Colon (tissue), 2 donors: ENCODE measurements around the gene FBN2.
"Not testable (repeated sequence)": the region's sequence is repeated elsewhere in the genome, so short reads cannot be mapped to it uniquely, and the experiment has no call there.

Experiments used
- FAIRE-seq: peaks from 2 replicates; lab custom pipeline; 2012; peaks lifted over from hg19 to GRCh38; lab: Jason Lieb, UNC
- donor health status: control.
- donor health status: control.

Gene FBN2

GRCh38 chr5:128534726-128535125 lies 3.3 kb downstream of the FBN2 start:
- FAIRE-seq: no peak

GRCh38 chr5:128532776-128533175 lies 5.3 kb downstream of the FBN2 start:
- FAIRE-seq: no peak

GRCh38 chr5:128532127-128532526 lies 5.9 kb downstream of the FBN2 start:
- no peak for FAIRE-seq

GRCh38 chr5:128528637-128529255 lies 9.3 kb downstream of the FBN2 start:
- FAIRE-seq: no peak

GRCh38 chr5:128528126-128528525 lies 9.9 kb downstream of the FBN2 start:
- no peak for FAIRE-seq

GRCh38 chr5:128527077-128527476 lies 11.0 kb downstream of the FBN2 start:
- no peak for FAIRE-seq

- no peak for FAIRE-seq
Measured at GRCh38 chr5:128522336-128522735, 15.7 kb downstream of the FBN2 start.

- FAIRE-seq: no peak
Measured at GRCh38 chr5:128519827-128520226, 18.2 kb downstream of the FBN2 start.

GRCh38 chr5:128516978-128517377 lies 21.1 kb downstream of the FBN2 start:
- FAIRE-seq: no peak

GRCh38 chr5:128513806-128514205 lies 24.2 kb downstream of the FBN2 start:
- no peak for FAIRE-seq

GRCh38 chr5:128512894-128513293 lies 25.2 kb downstream of the FBN2 start:
- FAIRE-seq: no peak

- FAIRE-seq: no peak
Measured at GRCh38 chr5:128506643-128507042, 31.4 kb downstream of the FBN2 start.

GRCh38 chr5:128503727-128504126 lies 34.3 kb downstream of the FBN2 start:
- FAIRE-seq: not testable (repeated sequence)

GRCh38 chr5:128498844-128499455 lies 39.1 kb downstream of the FBN2 start:
- FAIRE-seq: peak; percentile 33

GRCh38 chr5:128494516-128494915 lies 43.5 kb downstream of the FBN2 start:
- no peak for FAIRE-seq

- no peak for FAIRE-seq
Measured at GRCh38 chr5:128493657-128494329, 44.3 kb downstream of the FBN2 start.

- no peak for FAIRE-seq
Measured at GRCh38 chr5:128491291-128491690, 46.8 kb downstream of the FBN2 start.

GRCh38 chr5:128490761-128491160 lies 47.3 kb downstream of the FBN2 start:
- no peak for FAIRE-seq

GRCh38 chr5:128487041-128487440 lies 51.0 kb downstream of the FBN2 start:
- FAIRE-seq: no peak

GRCh38 chr5:128483738-128484137 lies 54.3 kb downstream of the FBN2 start:
- FAIRE-seq: no peak

GRCh38 chr5:128480906-128481633 lies 57.0 kb downstream of the FBN2 start:
- no peak for FAIRE-seq

- FAIRE-seq: no peak
Measured at GRCh38 chr5:128480158-128480557, 57.9 kb downstream of the FBN2 start.
